GM12872 (cell line): ENCODE data around the gene FRMD4B.

Source experiments
- CTCF ChIP-seq: IDR thresholded peaks from 3 replicates; pipeline ENCODE4 v1.5.1; 2011; ENCODE audit warnings: low read depth, mild to moderate bottlenecking, low read length, moderate library complexity; ENCODE audit not compliant: insufficient read depth

Gene FRMD4B

GRCh38 chr3:69423463-69424155, 37.7 kb upstream of the FRMD4B start:
- TF ChIP-seq CTCF, result no peak

GRCh38 chr3:69422751-69423150, 36.9 kb upstream of the FRMD4B start:
- no peak for TF ChIP-seq CTCF

GRCh38 chr3:69420781-69421520, 35.1 kb upstream of the FRMD4B start:
- no peak for TF ChIP-seq CTCF

- TF ChIP-seq CTCF, result no peak
Observed at GRCh38 chr3:69419276-69419675, 33.4 kb upstream of the FRMD4B start.

- TF ChIP-seq CTCF, result no peak
Observed at GRCh38 chr3:69417541-69418078, 31.7 kb upstream of the FRMD4B start.

GRCh38 chr3:69413551-69414207, 27.8 kb upstream of the FRMD4B start:
- TF ChIP-seq CTCF, result no peak

- TF ChIP-seq CTCF, result no peak
Observed at GRCh38 chr3:69411346-69411745, 25.5 kb upstream of the FRMD4B start.
